NCI-H2196 (cell line): ENCODE data around the gene RRM1.

Source experiments
- DNase-seq: peaks from one replicate; lab custom pipeline; 2025; ENCODE audit not compliant: unreplicated experiment; lab: John Stamatoyannopoulos, UW

The RRM1 gene

GRCh38 chr11:4185561-4185960 lies 91.0 kb downstream of the RRM1 start:
- DNase-seq: no peak

DNA sequence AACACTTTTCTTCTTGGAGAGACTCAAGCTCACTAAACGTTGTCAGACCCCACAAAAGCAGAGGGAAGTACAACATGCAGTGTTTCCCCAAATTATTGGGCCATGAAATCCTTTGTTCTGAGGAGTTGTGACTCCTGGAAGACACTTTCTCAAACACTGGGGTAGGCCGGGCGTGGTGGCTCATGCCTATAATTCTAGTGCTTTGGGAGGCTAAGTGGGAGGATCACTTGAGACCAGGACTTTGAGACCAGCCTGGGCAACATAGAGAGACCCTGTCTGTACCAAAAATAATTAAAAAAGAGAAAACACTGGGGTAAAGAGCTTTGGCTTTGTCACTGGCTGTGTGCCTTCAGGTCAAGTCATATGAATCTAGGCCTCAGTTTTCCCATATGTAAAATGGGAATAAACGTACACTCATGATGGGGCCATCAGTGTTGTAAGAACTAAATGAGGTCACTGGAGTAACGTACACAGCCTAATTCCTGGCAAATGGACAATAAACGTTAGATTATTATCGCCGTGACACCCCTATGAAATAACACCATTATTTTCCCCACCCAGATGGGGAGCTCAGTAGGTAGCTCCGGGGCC lies 92.0 kb downstream of the RRM1 start:
- no peak for DNase-seq

DNA sequence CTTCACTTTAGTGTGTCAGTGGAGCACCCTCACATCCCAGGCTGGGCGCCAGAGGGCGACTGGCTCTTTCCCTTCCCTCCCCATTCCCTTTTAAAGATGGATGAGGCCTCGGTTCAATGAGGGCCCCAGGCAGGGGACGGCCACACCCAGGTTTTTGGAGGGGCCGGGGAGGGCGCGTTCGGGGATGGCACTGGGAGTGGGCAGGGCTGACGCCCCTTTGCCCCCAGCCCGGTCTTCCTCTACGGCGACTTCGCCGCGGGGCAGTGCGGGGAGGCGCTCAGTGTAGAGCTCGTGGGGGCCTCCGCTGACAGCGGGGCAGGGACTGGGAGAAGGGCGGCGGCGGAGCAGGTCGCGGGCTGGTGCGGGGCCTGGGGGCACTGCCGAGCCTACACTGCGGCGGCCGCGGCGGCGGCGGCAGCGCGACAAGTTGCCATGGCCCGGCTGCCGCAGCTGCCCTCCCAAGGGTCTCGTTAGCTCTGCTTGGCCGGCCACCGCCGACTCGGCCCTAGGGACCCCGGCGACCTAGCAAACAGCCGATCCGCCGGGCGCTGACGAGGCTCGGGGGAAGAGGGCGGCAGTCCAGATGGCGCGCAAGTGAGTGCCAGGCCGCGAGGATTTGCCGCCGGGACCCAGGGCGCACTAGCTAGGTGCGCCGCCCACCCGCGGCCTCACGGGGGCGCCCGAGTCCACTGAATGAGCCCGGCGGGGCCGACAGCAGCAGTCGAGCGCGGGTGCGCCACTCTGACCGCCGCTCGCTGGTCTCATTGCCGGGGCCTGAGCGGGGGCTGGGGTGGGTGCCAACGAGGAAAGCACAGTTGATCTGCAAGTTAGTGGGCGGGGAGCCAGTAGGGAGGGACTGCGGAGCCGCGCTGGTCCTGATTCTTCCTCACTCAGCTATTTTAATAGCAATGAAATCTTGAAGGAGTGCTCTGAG lies 92.7 kb downstream of the RRM1 start:
- DNase-seq: peak; percentile 90
